HCT116 (cell line): ENCODE results near the gene C4orf50. TPM values are rescaled to one million over a fixed set of nuclear protein-coding genes. Genes with fewer than 3 reads are reported as not detected.

Experiments
- ATAC-seq: fragments of 200-7000 bp; cut with Tn5 transposase; 2 replicates; pipeline ENCODE4 v1.9.1; 2020; ENCODE audit warnings: mild to moderate bottlenecking, moderate library complexity
- BruUV-seq: library from RNA; stranded (reverse); fragments of 400-500 nt; replicated peaks from 2 replicates; lab custom pipeline; 2021; lab: Mats Ljungman, UMichigan
- CTCF ChIA-PET: fragments of 300-600 bp; sonication (Branson Sonifier 250); formaldehyde crosslinking; loops from one replicate; lab custom pipeline; 2021; ENCODE audit warnings: antibody characterized with exemption; lab: Charles Lee
- POLR2A ChIA-PET: fragments of 300-600, 350-600 bp; sonication (Branson Sonifier 250); formaldehyde crosslinking; loops from one replicate; lab custom pipeline; 2021; ENCODE audit warnings: antibody characterized with exemption; lab: Charles Lee
- RAD21 ChIA-PET, 2 experiments: fragments of 300-600 bp; sonication (Branson Sonifier 250); formaldehyde crosslinking; loops; one replicate each; lab custom pipeline; 2023; ENCODE audit warnings: low total read pairs in 2 of 2; ENCODE audit not compliant: uncharacterized antibody in 2 of 2, unreplicated experiment in 2 of 2, low non-redundant PET in 1 of 2; lab: Charles Lee
- DNase-seq: peaks from one replicate; pipeline ENCODE4 v3.0.0-alpha.2; 2010; ENCODE audit warnings: low read depth, low spot score
- H2AFZ ChIP-seq: fragments of 200-600 bp; shearing (Covaris generic), sonication (generic); 2 replicates; pipeline ENCODE4 v1.6.1; 2017; ENCODE audit warnings: low read depth, mixed run types, mixed read lengths, antibody characterized with exemption, low read length; ENCODE audit not compliant: poor library complexity, severe bottlenecking
- H3K27ac ChIP-seq: 2 replicates; pipeline ENCODE4 v1.5.1; 2012; ENCODE audit warnings: low read depth, low read length
- H3K27me3 ChIP-seq: fragments of 200-600 bp; sonication (generic); 2 replicates; pipeline ENCODE4 v1.6.1; 2016; ENCODE audit warnings: mixed run types, low read length, mixed read lengths; ENCODE audit not compliant: insufficient read depth
- H3K36me3 ChIP-seq, 2 experiments: fragments of 200-500 bp in 1 of 2; fragments of 200-600 bp in 1 of 2; sonication (Bioruptor generic) in 1 of 2; sonication (generic) in 1 of 2; 2 replicates each; pipeline versions ENCODE4 v1.5.1 to v1.6.1; 2014 to 2016; ENCODE audit warnings: low read length in 2 of 2, inconsistent platforms in 1 of 2, mixed read lengths in 1 of 2, mixed run types in 1 of 2; ENCODE audit not compliant: insufficient read depth in 2 of 2, control insufficient read depth in 1 of 2
- H3K4me1 ChIP-seq, 2 experiments: fragments of 200-600 bp in 1 of 2; sonication (generic) in 1 of 2; 2 replicates each; pipeline versions ENCODE4 v1.5.1 to v1.6.1; 2012 to 2017; ENCODE audit warnings: low read length in 2 of 2, inconsistent platforms in 1 of 2, mild to moderate bottlenecking in 1 of 2, mixed read lengths in 1 of 2, mixed run types in 1 of 2, moderate library complexity in 1 of 2; ENCODE audit not compliant: insufficient read depth in 2 of 2, control insufficient read depth in 1 of 2
- H3K4me2 ChIP-seq: fragments of 200-600 bp; sonication (generic); 2 replicates; pipeline ENCODE4 v1.6.1; 2017; ENCODE audit warnings: mixed run types, low read length, mixed read lengths
- H3K4me3 ChIP-seq, 2 experiments: fragments of 200-600 bp in 1 of 2; sonication (generic) in 1 of 2; replicated peaks in 1 of 2; 2 replicates each; pipeline ENCODE4 v1.5.1; 2011 to 2016; ENCODE audit warnings: low read length in 2 of 2, control low read depth in 1 of 2, low read depth in 1 of 2, mild to moderate bottlenecking in 1 of 2, mixed read lengths in 1 of 2, mixed run types in 1 of 2
- H3K79me2 ChIP-seq: fragments of 200-600 bp; sonication (generic); 2 replicates; pipeline ENCODE4 v1.6.1; 2017; ENCODE audit warnings: mild to moderate bottlenecking, mixed run types, low read length, moderate library complexity, mixed read lengths; ENCODE audit not compliant: insufficient read depth
- H3K9ac ChIP-seq: fragments of 200-600 bp; sonication (generic); 2 replicates; pipeline ENCODE4 v1.6.1; 2016; ENCODE audit warnings: low read length, mixed read lengths
- H3K9me2 ChIP-seq: fragments of 200-600 bp; sonication (generic), shearing (Covaris generic); 2 replicates; pipeline ENCODE4 v1.6.1; 2017; ENCODE audit warnings: mixed run types, mild to moderate bottlenecking, moderate library complexity; ENCODE audit not compliant: insufficient read depth
- H3K9me3 ChIP-seq, 2 experiments: fragments of 200-500 bp in 1 of 2; fragments of 200-600 bp in 1 of 2; sonication (Bioruptor generic) in 1 of 2; sonication (generic) in 1 of 2; 2 replicates each; pipeline ENCODE4 v1.6.1; 2014 to 2017; ENCODE audit warnings: low read length in 2 of 2, mixed read lengths in 2 of 2, inconsistent platforms in 1 of 2, low read depth in 1 of 2, mild to moderate bottlenecking in 1 of 2, mixed run types in 1 of 2, moderate library complexity in 1 of 2; ENCODE audit not compliant: control insufficient read depth in 1 of 2, insufficient read depth in 1 of 2
- H4K20me1 ChIP-seq: fragments of 200-600 bp; sonication (generic), shearing (Covaris generic); 2 replicates; pipeline ENCODE4 v1.6.1; 2017; ENCODE audit warnings: mixed run types, mild to moderate bottlenecking, moderate library complexity; ENCODE audit not compliant: insufficient read depth
- EZH2 ChIP-seq: fragments of 200-600 bp; sonication (generic); IDR thresholded peaks from 2 replicates; pipeline ENCODE4 v1.6.1; 2017; ENCODE audit warnings: antibody characterized with exemption, mixed run types
- EZH2phosphoT487 ChIP-seq: fragments of 200-600 bp; IDR thresholded peaks from 2 replicates; pipeline ENCODE4 v1.6.1; 2018; ENCODE audit warnings: antibody characterized with exemption, borderline replicate concordance
- JUND ChIP-seq: IDR thresholded peaks from 2 replicates; pipeline ENCODE4 v1.6.1; 2012
- TCF7L2 ChIP-seq: IDR thresholded peaks from 2 replicates; pipeline ENCODE4 v1.7.0; 2011; ENCODE audit warnings: borderline replicate concordance, inconsistent platforms; ENCODE audit not compliant: insufficient read depth, insufficient read length; ENCODE audit errors: extremely low read depth
- ZFX ChIP-seq: fragments of 450-650 bp; IDR thresholded peaks from 2 replicates; pipeline ENCODE4 v1.6.1; 2017
- ZNF274 ChIP-seq: fragments of 200-500 bp; sonication (Bioruptor generic); IDR thresholded peaks from 2 replicates; pipeline ENCODE4 v1.6.1; 2014; ENCODE audit warnings: mild to moderate bottlenecking, low read depth, low read length, inconsistent platforms
- intact Hi-C: fragments of 100-400 bp; cut with micrococcal nuclease; formaldehyde crosslinking; loops from 2 replicates; pipeline ENCODE4 v1.10.0; 2022
- total RNA-seq: library from RNA; stranded (reverse); gene quantifications from one replicate; pipeline ENCODE4 v1.2.1, GENCODE V29; 2021; ENCODE audit not compliant: unreplicated experiment
- TF ChIP-seq, protein P1 (sequence below): IDR thresholded peaks from 2 replicates; pipeline ENCODE4 v1.6.1; 2011; ENCODE audit warnings: mild to moderate bottlenecking, low read length, moderate library complexity; ENCODE audit not compliant: insufficient replicate concordance; ENCODE audit errors: extremely low read depth
- TF ChIP-seq, protein P2 (sequence below): IDR thresholded peaks from 2 replicates; pipeline ENCODE4 v1.6.1; 2012
- TF ChIP-seq, protein P3 (sequence below): IDR thresholded peaks from 2 replicates; pipeline ENCODE4 v1.6.1; 2012
- TF ChIP-seq, protein P4 (sequence below): IDR thresholded peaks from 2 replicates; pipeline ENCODE4 v1.6.1; 2012; ENCODE audit warnings: low read depth

Gene C4orf50
- total RNA-seq, 1 experiment from 2014 or later = not detected

DNA sequence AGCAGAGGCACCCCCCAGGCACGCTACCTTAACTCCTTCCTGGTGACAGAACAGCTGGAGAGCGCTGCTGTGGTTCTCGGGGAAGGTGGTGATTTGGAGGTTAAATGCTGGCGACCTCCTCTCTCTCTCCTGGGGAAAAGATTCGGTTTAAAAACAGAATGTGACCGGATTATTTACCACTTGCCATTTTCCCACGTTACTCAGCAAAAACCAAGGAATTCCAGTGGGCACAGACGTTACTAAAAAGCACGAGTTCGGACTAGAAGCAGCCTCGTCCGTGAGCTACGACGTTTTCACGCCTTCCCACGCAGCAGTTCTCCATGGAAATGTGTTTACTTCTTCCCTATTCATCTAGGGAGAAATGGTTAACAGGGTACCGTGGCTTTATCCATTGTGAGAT, 32.3 kb upstream of the C4orf50 start:
- Histone ChIP-seq H4K20me1 (no peaks in the 10 kb centered on the region), H3K9me3 (no peaks in the 10 kb centered on the region), H3K79me2 (no peaks in the 10 kb centered on the region), H3K27me3 (peaks cover 32% of the 10 kb centered on the region; the same call in 1 of the 2 replicates), H3K4me1 (peaks cover 0 to 11% of the 10 kb centered on the region in 2 experiments; a peak in 2 of 4 replicates), H3K27ac (no peak overlapping the region), H3K9me2 (no peaks in the 10 kb centered on the region), H2AFZ (no peak overlapping the region), H3K4me3 (no peak overlapping the region), H3K4me2 (no peak overlapping the region), H3K36me3 (no peaks in the 10 kb centered on the region), H3K9ac (no peak overlapping the region)
- DNase-seq (no peak), ATAC-seq (no peak)
- POLR2A ChIA-PET = no interaction called here
- intact Hi-C loops = no loop called here
- TF ChIP-seq, protein P1, sequence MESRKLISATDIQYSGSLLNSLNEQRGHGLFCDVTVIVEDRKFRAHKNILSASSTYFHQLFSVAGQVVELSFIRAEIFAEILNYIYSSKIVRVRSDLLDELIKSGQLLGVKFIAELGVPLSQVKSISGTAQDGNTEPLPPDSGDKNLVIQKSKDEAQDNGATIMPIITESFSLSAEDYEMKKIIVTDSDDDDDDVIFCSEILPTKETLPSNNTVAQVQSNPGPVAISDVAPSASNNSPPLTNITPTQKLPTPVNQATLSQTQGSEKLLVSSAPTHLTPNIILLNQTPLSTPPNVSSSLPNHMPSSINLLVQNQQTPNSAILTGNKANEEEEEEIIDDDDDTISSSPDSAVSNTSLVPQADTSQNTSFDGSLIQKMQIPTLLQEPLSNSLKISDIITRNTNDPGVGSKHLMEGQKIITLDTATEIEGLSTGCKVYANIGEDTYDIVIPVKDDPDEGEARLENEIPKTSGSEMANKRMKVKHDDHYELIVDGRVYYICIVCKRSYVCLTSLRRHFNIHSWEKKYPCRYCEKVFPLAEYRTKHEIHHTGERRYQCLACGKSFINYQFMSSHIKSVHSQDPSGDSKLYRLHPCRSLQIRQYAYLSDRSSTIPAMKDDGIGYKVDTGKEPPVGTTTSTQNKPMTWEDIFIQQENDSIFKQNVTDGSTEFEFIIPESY = no peak
- no peak for TF ChIP-seq EZH2
- TF ChIP-seq TCF7L2 = no peak
- TF ChIP-seq, protein P2, sequence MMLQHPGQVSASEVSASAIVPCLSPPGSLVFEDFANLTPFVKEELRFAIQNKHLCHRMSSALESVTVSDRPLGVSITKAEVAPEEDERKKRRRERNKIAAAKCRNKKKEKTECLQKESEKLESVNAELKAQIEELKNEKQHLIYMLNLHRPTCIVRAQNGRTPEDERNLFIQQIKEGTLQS = no peak
- TF ChIP-seq, protein P3, sequence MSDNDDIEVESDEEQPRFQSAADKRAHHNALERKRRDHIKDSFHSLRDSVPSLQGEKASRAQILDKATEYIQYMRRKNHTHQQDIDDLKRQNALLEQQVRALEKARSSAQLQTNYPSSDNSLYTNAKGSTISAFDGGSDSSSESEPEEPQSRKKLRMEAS = no peak
- no peak for TF ChIP-seq ZFX
- BruUV-seq = no TSS peak
- RAD21 ChIA-PET = no interaction called here
- CTCF ChIA-PET = no interaction called here

DNA sequence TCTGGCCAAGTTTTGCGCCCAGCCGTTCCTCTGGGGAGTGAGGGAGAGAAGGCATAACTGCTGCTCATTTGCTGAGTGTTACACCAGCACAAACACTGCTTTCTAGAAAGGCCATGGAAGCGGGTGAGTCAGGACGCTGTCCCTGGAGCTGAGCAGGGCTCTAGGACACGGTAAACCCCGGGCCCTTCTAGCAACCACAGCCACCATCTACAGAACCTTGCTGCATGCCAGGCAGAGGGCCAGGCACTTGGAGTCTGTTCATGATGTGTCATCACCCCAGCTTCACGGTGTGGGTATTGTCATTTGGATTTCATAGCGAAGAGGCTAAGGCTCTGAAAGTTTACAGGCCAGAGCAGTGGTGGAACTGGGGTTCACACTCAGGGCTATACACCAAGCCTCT, 31.8 kb upstream of the C4orf50 start:
- Histone ChIP-seq H3K36me3 (no peaks in the 10 kb centered on the region), H3K27ac (no peak overlapping the region), H3K4me3 (no peak overlapping the region), H2AFZ (no peak overlapping the region), H4K20me1 (no peaks in the 10 kb centered on the region), H3K4me2 (no peak overlapping the region), H3K9me2 (no peaks in the 10 kb centered on the region), H3K4me1 (peaks cover 0 to 11% of the 10 kb centered on the region in 2 experiments; a peak in 2 of 4 replicates), H3K9ac (no peak overlapping the region), H3K9me3 (no peaks in the 10 kb centered on the region), H3K79me2 (no peaks in the 10 kb centered on the region), H3K27me3 (peaks cover 32% of the 10 kb centered on the region; the same call in 1 of the 2 replicates)
- ChIA-PET CTCF (no interaction called here), RAD21 (no interaction called here), POLR2A (no interaction called here)
- ATAC-seq = no peak
- no TSS peak for BruUV-seq
- DNase-seq = no peak
- intact Hi-C loops = no loop called here
- TF ChIP-seq, protein P1 = no peak
- TF ChIP-seq TCF7L2 (no peak), ZNF274 (no peak), EZH2phosphoT487 (no peak), JUND (no peak)
- TF ChIP-seq, protein P3 = no peak
- TF ChIP-seq, protein P4, sequence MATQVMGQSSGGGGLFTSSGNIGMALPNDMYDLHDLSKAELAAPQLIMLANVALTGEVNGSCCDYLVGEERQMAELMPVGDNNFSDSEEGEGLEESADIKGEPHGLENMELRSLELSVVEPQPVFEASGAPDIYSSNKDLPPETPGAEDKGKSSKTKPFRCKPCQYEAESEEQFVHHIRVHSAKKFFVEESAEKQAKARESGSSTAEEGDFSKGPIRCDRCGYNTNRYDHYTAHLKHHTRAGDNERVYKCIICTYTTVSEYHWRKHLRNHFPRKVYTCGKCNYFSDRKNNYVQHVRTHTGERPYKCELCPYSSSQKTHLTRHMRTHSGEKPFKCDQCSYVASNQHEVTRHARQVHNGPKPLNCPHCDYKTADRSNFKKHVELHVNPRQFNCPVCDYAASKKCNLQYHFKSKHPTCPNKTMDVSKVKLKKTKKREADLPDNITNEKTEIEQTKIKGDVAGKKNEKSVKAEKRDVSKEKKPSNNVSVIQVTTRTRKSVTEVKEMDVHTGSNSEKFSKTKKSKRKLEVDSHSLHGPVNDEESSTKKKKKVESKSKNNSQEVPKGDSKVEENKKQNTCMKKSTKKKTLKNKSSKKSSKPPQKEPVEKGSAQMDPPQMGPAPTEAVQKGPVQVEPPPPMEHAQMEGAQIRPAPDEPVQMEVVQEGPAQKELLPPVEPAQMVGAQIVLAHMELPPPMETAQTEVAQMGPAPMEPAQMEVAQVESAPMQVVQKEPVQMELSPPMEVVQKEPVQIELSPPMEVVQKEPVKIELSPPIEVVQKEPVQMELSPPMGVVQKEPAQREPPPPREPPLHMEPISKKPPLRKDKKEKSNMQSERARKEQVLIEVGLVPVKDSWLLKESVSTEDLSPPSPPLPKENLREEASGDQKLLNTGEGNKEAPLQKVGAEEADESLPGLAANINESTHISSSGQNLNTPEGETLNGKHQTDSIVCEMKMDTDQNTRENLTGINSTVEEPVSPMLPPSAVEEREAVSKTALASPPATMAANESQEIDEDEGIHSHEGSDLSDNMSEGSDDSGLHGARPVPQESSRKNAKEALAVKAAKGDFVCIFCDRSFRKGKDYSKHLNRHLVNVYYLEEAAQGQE = no peak
